Spleen (tissue), 11 donors: ENCODE measurements around the gene GARNL3. TPM values are rescaled to one million over a fixed set of nuclear protein-coding genes. Genes with fewer than 3 reads are reported as not detected.
A peak's percentile ranks its signal among the peaks of the same experiment; 100 is the strongest.

Experiments
- DNase-seq: peaks from one replicate; pipeline ENCODE4 v3.0.0-alpha.2; 2020
- H3K27ac ChIP-seq, 8 donors: fragments of 200-600 bp; sonication (generic) in 7 of 8; 1 replicate in 4 of 8; 2 replicates in 4 of 8; pipeline versions ENCODE4 v1.5.0 to v1.8.0; 2016 to 2021; ENCODE audit warnings: inconsistent platforms in 4 of 8, mild to moderate bottlenecking in 4 of 8, moderate library complexity in 1 of 8
- H3K27me3 ChIP-seq, 7 donors: fragments of 200-600 bp; sonication (generic) in 6 of 7; replicated peaks in 1 of 7; 1 replicate in 4 of 7; 2 replicates in 3 of 7; pipeline versions ENCODE4 v1.5.0 to v1.8.0; 2016 to 2021; ENCODE audit warnings: inconsistent platforms in 3 of 7, mild to moderate bottlenecking in 1 of 7
- H3K36me3 ChIP-seq, 6 donors: fragments of 200-600 bp; sonication (generic) in 5 of 6; 1 replicate in 4 of 6; 2 replicates in 2 of 6; pipeline versions ENCODE4 v1.5.0 to v1.8.0; 2016 to 2021; ENCODE audit warnings: inconsistent platforms in 2 of 6
- H3K4me1 ChIP-seq, 6 donors: fragments of 200-600 bp; sonication (generic) in 5 of 6; 1 replicate in 3 of 6; 2 replicates in 3 of 6; pipeline versions ENCODE4 v1.5.0 to v1.8.0; 2016 to 2021; ENCODE audit warnings: inconsistent platforms in 3 of 6
- H3K4me3 ChIP-seq, 8 donors: fragments of 200-600 bp; sonication (generic) in 7 of 8; 1 replicate in 4 of 8; 2 replicates in 4 of 8; pipeline versions ENCODE4 v1.5.0 to v1.8.0; 2016 to 2021; ENCODE audit warnings: inconsistent platforms in 4 of 8, mild to moderate bottlenecking in 4 of 8, moderate library complexity in 2 of 8
- H3K9me3 ChIP-seq, 8 donors: fragments of 200-600 bp; sonication (generic) in 7 of 8; 1 replicate in 4 of 8; 2 replicates in 4 of 8; pipeline versions ENCODE4 v1.5.0 to v1.8.0; 2016 to 2021; ENCODE audit warnings: inconsistent platforms in 4 of 8
- CTCF ChIP-seq, 11 experiments: fragments of 200-600 bp in 7 of 11; fragments of 450-650 bp in 4 of 11; sonication (generic) in 4 of 11; IDR thresholded peaks in 8 of 11; conservative IDR thresholded peaks in 3 of 11; 1 replicate in 7 of 11; 2 replicates in 4 of 11; pipeline versions ENCODE4 v1.4.0 to v1.8.0; 2016 to 2021; ENCODE audit warnings: antibody characterized with exemption in 11 of 11, inconsistent platforms in 4 of 11, mild to moderate bottlenecking in 1 of 11
- POLR2A ChIP-seq, 3 donors: fragments of 450-650 bp; IDR thresholded peaks; one replicate each; pipeline ENCODE4 v1.5.1; 2017; ENCODE audit warnings: antibody characterized with exemption in 3 of 3, mild to moderate bottlenecking in 1 of 3
- POLR2AphosphoS5 ChIP-seq, 3 donors: sonication (generic); formaldehyde crosslinking; IDR thresholded peaks; one replicate each; pipeline ENCODE4 v1.5.1; 2017; ENCODE audit warnings: antibody characterized with exemption in 3 of 3
- WGBS, 5 donors: extraction: QIAGEN DNeasy Blood & Tissue Kit in 3 of 5; methylation state at CpG; one replicate each; pipeline versions ENCODE4 v1.1.5 to v1.1.7; 2013 to 2018; 5-methylcytosine and 5-hydroxymethylcytosine counted together
- intact Hi-C: fragments of 100-400 bp; cut with DNase I; formaldehyde crosslinking; loops from one replicate; pipeline ENCODE4 v1.15.0; 2023; ENCODE audit warnings: low total_unique reads
- polyA plus RNA-seq, 3 donors: library from polyadenylated mRNA; stranded (reverse); fragments of 200-250 nt; gene quantifications; one replicate each; pipeline ENCODE4 v1.2.1, GENCODE V29; 2013
- total RNA-seq, 7 donors: library from RNA; depleted of rRNA in 3 of 7; stranded (reverse); fragments of >200 nt in 3 of 7; fragmentation: NEBNext Ultra II Directional in 4 of 7; extraction: Animal tissue kit (Norgen Biotek cat#: 25700) in 4 of 7; gene quantifications; one replicate each; pipeline versions ENCODE4 v1.1.0 to v1.2.1, GENCODE V29; 2016 to 2021
- donor health status: healthy with polysubstance abuse.
- donor health status: DM: no; HTN: no; CAD: no; lungs with moderate emphysema.
- donor health status: DM: no; HTN: no; CAD: no.
- donor health status: Bipolar disorder and iron deficiency.
- donor health status: healthy.
- donor health status: DM: no; HTN: no; CAD: no.
- donor health status: DM: yes; HTN: yes; CAD: no.

Gene GARNL3
- total and polyA plus RNA-seq, 10 donors, result 2.1 to 14.7 (median 10.0) TPM

GRCh38 chr9:127245637-127246164 lies 18.9 kb upstream of the GARNL3 start:
- no peak for DNase-seq
- Histone ChIP-seq H3K27ac (peak overlapping the region in 3 of 8 donors; percentile 78 to 82 (median 79)), H3K4me3 (peak overlapping the region; percentile 52 to 87 (median 62)), H3K27me3 (no peaks in the 10 kb centered on the region), H3K9me3 (no peaks in the 10 kb centered on the region), H3K36me3 (no peaks in the 10 kb centered on the region), H3K4me1 (peaks cover 0 to 18% (median 14%) of the 10 kb centered on the region in 6 donors)
- intact Hi-C loops, result no loop called here
- WGBS, 5 donors, result 83 to 86% (median 84%) methylated on average over 8 of the region's 8 CpGs
- no peak for TF ChIP-seq POLR2A (IDR thresholded peaks at IDR 0.05)
- TF ChIP-seq CTCF (IDR thresholded peaks at IDR 0.05 in 8 of 11, conservative IDR thresholded peaks at IDR 0.05 in 3 of 11), result no peak
- TF ChIP-seq POLR2AphosphoS5 (IDR thresholded peaks at IDR 0.05), result no peak

- 80 to 92% (median 88%) methylated on average over 3 of the region's 3 CpGs for WGBS, 5 donors
- TF ChIP-seq CTCF (IDR thresholded peaks at IDR 0.05 in 8 of 11, conservative IDR thresholded peaks at IDR 0.05 in 3 of 11) (no peak), POLR2A (IDR thresholded peaks at IDR 0.05) (no peak), POLR2AphosphoS5 (IDR thresholded peaks at IDR 0.05) (no peak)
- H3K9me3 ChIP-seq, result no peaks in the 10 kb centered on the region
- intact Hi-C loops, result no loop called here
- no peak overlapping the region for H3K4me3 ChIP-seq
- peaks cover 0 to 18% (median 14%) of the 10 kb centered on the region in 6 donors for H3K4me1 ChIP-seq
- no peak for DNase-seq
- no peak overlapping the region for H3K27ac ChIP-seq
- no peaks in the 10 kb centered on the region for H3K27me3 ChIP-seq
- no peaks in the 10 kb centered on the region for H3K36me3 ChIP-seq
Observed at GRCh38 chr9:127248241-127248640, 16.3 kb upstream of the GARNL3 start.

- TF ChIP-seq POLR2AphosphoS5 (IDR thresholded peaks at IDR 0.05) (no peak), POLR2A (IDR thresholded peaks at IDR 0.05) (no peak), CTCF (IDR thresholded peaks at IDR 0.05 in 8 of 11, conservative IDR thresholded peaks at IDR 0.05 in 3 of 11) (no peak)
- 88 to 96% (median 89%) methylated on average over 5 of the region's 5 CpGs for WGBS, 5 donors
- peaks cover 0 to 11% (median 8%) of the 10 kb centered on the region in 6 donors for H3K4me1 ChIP-seq
- no peaks in the 10 kb centered on the region for H3K9me3 ChIP-seq
- H3K27me3 ChIP-seq, result no peaks in the 10 kb centered on the region
- no peak overlapping the region for H3K4me3 ChIP-seq
- H3K27ac ChIP-seq, result no peak overlapping the region
- intact Hi-C loops, result no loop called here
- H3K36me3 ChIP-seq, result no peaks in the 10 kb centered on the region
- DNase-seq, result no peak
Observed at GRCh38 chr9:127249877-127250276, 14.7 kb upstream of the GARNL3 start.

- TF ChIP-seq CTCF (IDR thresholded peaks at IDR 0.05 in 8 of 11, conservative IDR thresholded peaks at IDR 0.05 in 3 of 11) (no peak), POLR2AphosphoS5 (IDR thresholded peaks at IDR 0.05) (no peak), POLR2A (IDR thresholded peaks at IDR 0.05) (no peak)
Observed at GRCh38 chr9:127250896-127251391, 13.6 kb upstream of the GARNL3 start.

More at GRCh38 chr9:127250896-127251391, 13.6 kb upstream of the GARNL3 start:
- intact Hi-C loops, result no loop called here
- no peak for DNase-seq
- 84 to 90% (median 88%) methylated on average over 3 of the region's 3 CpGs for WGBS, 5 donors
- Histone ChIP-seq H3K4me1 (peaks cover 0 to 2% (median 0%) of the 10 kb centered on the region in 6 donors), H3K27me3 (no peaks in the 10 kb centered on the region), H3K4me3 (no peak overlapping the region), H3K36me3 (no peaks in the 10 kb centered on the region), H3K27ac (no peak overlapping the region), H3K9me3 (no peaks in the 10 kb centered on the region)
